Tibial nerve (tissue), 4 donors: Measurements from ENCODE around the gene VSTM2L. TPM values are rescaled to one million over a fixed set of nuclear protein-coding genes. Genes with fewer than 3 reads are reported as not detected.

ENCODE experiments used
- DNase-seq, 2 donors: peaks; one replicate each; pipeline ENCODE4 v3.0.0-alpha.2; 2019; ENCODE audit warnings: low spot score in 2 of 2
- H3K27ac ChIP-seq, 4 donors: fragments of 200-600 bp; sonication (generic) in 3 of 4; one replicate each; pipeline ENCODE4 v1.5.1; 2017 to 2019; ENCODE audit warnings: mild to moderate bottlenecking in 1 of 4
- H3K27me3 ChIP-seq, 2 donors: fragments of 200-600 bp; sonication (generic) in 1 of 2; one replicate each; pipeline versions ENCODE4 v1.5.1 to v1.6.0; 2017 to 2019
- H3K36me3 ChIP-seq, 3 donors: fragments of 200-600 bp; sonication (generic); one replicate each; pipeline ENCODE4 v1.5.1; 2018 to 2019
- H3K4me1 ChIP-seq, 4 donors: fragments of 200-600 bp; sonication (generic) in 3 of 4; one replicate each; pipeline ENCODE4 v1.5.1; 2017 to 2019
- H3K4me3 ChIP-seq, 4 donors: fragments of 200-600 bp; sonication (generic) in 3 of 4; one replicate each; pipeline ENCODE4 v1.5.1; 2017 to 2019; ENCODE audit warnings: mild to moderate bottlenecking in 1 of 4, moderate library complexity in 1 of 4
- H3K9me3 ChIP-seq, 4 donors: fragments of 200-600 bp; sonication (generic) in 3 of 4; one replicate each; pipeline ENCODE4 v1.5.1; 2017 to 2019
- CTCF ChIP-seq, 5 experiments: fragments of 200-600 bp in 3 of 5; fragments of 450-650 bp in 2 of 5; sonication (generic) in 3 of 5; IDR thresholded peaks; one replicate each; pipeline ENCODE4 v1.5.1; 2016 to 2019; ENCODE audit warnings: antibody characterized with exemption in 5 of 5, mild to moderate bottlenecking in 3 of 5, moderate library complexity in 2 of 5
- EP300 ChIP-seq, 2 donors: sonication (generic); formaldehyde crosslinking; IDR thresholded peaks; one replicate each; pipeline ENCODE4 v1.6.1; 2017; ENCODE audit warnings: antibody characterized with exemption in 2 of 2, mild to moderate bottlenecking in 1 of 2
- POLR2A ChIP-seq, 2 donors: fragments of 450-650 bp; IDR thresholded peaks; one replicate each; pipeline ENCODE4 v1.6.1; 2017; ENCODE audit warnings: antibody characterized with exemption in 2 of 2, mild to moderate bottlenecking in 2 of 2, moderate library complexity in 2 of 2
- WGBS, 2 donors: methylation state at CpG; one replicate each; pipeline ENCODE4 v1.1.5; 2018; 5-methylcytosine and 5-hydroxymethylcytosine counted together
- total RNA-seq, 4 donors: library from RNA; depleted of rRNA; stranded (reverse); fragments of >200 nt; gene quantifications; one replicate each; pipeline ENCODE4 v1.1.0, GENCODE V29; 2016

Gene VSTM2L
- total RNA-seq, 4 donors from 2014 or later: 0.44 TPM; not detected in 3

DNA sequence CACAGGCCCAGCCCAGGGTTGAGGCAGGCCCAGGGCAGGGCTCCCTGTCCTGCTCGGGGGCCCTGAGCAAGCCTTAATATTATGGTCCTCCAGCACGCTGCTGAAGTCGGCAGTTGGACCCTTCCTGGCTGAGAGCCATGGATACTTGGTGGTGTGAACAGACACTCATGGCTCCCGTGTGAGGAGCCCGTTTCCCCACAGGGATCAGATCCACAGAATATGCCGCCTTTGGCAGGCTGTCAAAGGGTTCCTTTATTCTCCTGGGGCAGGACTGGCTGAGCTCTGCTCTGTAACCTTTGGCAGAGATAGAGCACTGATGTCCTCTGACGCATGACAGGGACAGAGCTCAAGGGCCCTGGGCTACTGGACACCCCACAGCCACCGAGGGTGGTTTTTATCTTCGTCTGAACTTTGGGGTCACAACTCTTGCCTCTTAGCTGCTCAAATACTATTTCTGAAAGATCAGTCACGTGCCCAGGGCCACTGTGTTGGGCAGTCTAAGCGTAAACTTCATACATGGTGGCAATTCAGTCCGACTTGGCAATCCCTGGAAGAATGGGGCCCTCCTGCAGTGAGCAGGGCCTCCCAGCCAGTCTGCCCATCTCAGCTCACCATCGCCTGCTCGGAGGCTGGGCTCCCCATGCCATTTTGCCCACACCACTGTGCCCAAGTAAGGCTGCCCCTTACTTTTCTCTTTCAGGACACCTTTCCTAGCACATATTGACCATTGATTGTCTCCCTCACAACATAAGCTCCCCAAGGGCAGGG is 81.3 kb downstream of the VSTM2L start:
- Histone ChIP-seq H3K4me3 (no peak overlapping the region), H3K27ac (peak overlapping the region in 2 of 4 donors; percentile 40 to 46), H3K27me3 (no peaks in the 10 kb centered on the region), H3K36me3 (peaks cover 0 to 72% (median 0%) of the 10 kb centered on the region in 3 donors), H3K9me3 (no peaks in the 10 kb centered on the region), H3K4me1 (peaks cover 0 to 48% (median 6%) of the 10 kb centered on the region in 4 donors)
- WGBS, 2 donors: 38 to 56% methylated on average over 12 to 13 of the region's 14 CpGs
- TF ChIP-seq POLR2A (IDR thresholded peaks at IDR 0.05) (no peak), EP300 (IDR thresholded peaks at IDR 0.05) (no peak), CTCF (IDR thresholded peaks at IDR 0.05) (no peak)
- DNase-seq: no peak

DNA sequence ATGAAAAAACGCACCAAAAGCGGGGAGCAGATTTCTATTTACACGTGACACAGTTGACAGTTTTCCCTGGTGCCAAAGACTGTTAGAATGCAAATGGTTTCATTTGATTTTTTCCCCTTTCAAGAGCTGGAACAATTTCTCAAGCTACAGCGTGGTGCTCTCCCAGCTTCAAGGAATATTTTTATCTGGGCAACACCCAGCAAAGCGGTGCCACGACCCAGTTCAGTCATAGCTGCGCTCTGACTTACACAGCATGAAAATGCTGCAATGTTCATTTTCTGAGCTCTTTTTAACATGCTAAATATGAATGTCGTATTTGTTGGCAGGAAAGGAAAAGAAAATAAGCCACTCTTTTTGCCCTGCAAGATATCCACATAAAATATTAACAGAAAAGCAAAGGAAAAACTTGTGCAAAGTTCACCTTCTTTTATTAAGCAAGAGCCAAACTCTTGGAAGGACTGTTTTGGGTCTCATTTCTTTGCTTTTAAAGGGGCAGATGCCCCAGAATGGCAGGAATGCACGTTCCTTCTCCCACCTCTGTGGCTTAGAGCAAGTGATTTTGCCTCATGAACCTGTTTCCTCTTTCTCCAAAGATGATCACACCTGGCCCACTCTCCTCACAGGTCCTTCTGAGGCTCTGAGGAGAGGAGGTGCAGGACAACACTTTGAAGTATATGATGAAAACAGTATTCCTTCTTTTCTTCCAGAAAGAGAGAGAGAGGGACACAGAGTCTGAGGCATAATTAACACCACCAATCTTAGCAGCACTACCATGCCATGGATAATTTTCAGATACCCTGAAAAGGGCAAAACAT is 83.3 kb downstream of the VSTM2L start:
- WGBS, 2 donors: 42 to 45% methylated on average over 9 of the region's 9 CpGs
- no peak for TF ChIP-seq EP300 (IDR thresholded peaks at IDR 0.05)
- no peak for TF ChIP-seq CTCF (IDR thresholded peaks at IDR 0.05)
- TF ChIP-seq POLR2A (IDR thresholded peaks at IDR 0.05): no peak
- H3K27ac ChIP-seq: peak overlapping the region in 2 of 4 donors; percentile 25 to 51

DNA sequence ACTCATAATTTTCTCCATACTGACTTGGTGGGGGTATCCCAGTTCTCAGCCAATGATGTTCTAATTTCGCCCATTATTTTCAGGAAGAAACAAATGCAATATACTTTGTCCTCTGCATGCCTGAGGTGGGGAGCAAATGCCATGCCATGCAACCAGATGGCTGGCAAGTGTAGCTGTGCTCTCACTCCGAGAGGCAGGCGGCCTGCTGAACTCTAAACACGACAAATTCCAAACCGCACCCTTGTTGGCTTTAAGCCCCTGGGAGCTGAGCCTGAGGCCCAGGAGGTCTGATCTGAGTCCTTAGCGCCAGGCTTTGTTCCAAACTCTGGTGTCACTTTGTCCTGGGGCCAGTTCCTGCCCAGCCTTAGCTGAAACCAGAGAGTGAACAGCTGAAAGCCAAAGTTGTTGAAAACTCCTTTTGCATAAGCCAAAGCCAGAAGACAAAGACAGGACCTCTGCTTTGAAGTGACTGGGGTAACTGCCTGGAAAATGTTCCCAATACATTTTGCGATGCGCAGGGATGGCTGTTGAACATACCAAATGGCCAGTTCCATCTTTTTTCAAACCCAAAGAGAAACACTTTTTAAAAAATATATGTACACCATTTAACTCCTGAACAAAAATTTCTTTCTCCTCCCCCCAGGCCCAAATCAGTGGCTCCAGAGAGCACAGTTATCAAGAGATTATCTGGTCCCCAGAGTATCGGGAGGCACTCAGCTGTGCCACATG is 84.1 kb downstream of the VSTM2L start:
- TF ChIP-seq EP300 (IDR thresholded peaks at IDR 0.05) (no peak), POLR2A (IDR thresholded peaks at IDR 0.05) (no peak), CTCF (IDR thresholded peaks at IDR 0.05) (no peak)
- no peak overlapping the region for H3K4me3 ChIP-seq
- peak overlapping the region in 2 of 4 donors; percentile 13 to 44 for H3K27ac ChIP-seq
- 52 to 61% methylated on average over 9 of the region's 9 CpGs for WGBS, 2 donors
- H3K9me3 ChIP-seq: no peaks in the 10 kb centered on the region
- H3K27me3 ChIP-seq: no peaks in the 10 kb centered on the region
- H3K36me3 ChIP-seq: peaks cover 0 to 64% (median 0%) of the 10 kb centered on the region in 3 donors
- peaks cover 0 to 48% (median 8%) of the 10 kb centered on the region in 4 donors for H3K4me1 ChIP-seq
- DNase-seq: peak in 1 of 2 donors; percentile 7

More for the DNA sequence above, 83.3 kb downstream of the VSTM2L start:
- no peak for DNase-seq
- Histone ChIP-seq H3K4me3 (no peak overlapping the region), H3K36me3 (peaks cover 0 to 64% (median 0%) of the 10 kb centered on the region in 3 donors), H3K9me3 (no peaks in the 10 kb centered on the region), H3K4me1 (peaks cover 0 to 48% (median 8%) of the 10 kb centered on the region in 4 donors), H3K27me3 (no peaks in the 10 kb centered on the region)

GRCh38 chr20:37987602-37988290 is 84.8 kb downstream of the VSTM2L start:
- Histone ChIP-seq H3K9me3 (no peaks in the 10 kb centered on the region), H3K4me3 (no peak overlapping the region), H3K4me1 (peaks cover 0 to 51% (median 9%) of the 10 kb centered on the region in 4 donors), H3K27me3 (no peaks in the 10 kb centered on the region), H3K36me3 (peaks cover 0 to 61% (median 0%) of the 10 kb centered on the region in 3 donors), H3K27ac (peak overlapping the region in 2 of 4 donors; percentile 13 to 44)
- DNase-seq: no peak
- WGBS, 2 donors: 80 to 81% methylated on average over 12 of the region's 12 CpGs
- TF ChIP-seq CTCF (IDR thresholded peaks at IDR 0.05) (no peak), EP300 (IDR thresholded peaks at IDR 0.05) (no peak), POLR2A (IDR thresholded peaks at IDR 0.05) (no peak)
